Mesendoderm (in vitro differentiated cells): ENCODE results near the gene AGO1.
A peak's percentile ranks its signal among the peaks of the same experiment; 100 is the strongest.

Experiments used
- DNase-seq: peaks from one replicate; pipeline ENCODE4 v3.0.0; 2013
- H2AK5ac ChIP-seq: 2 replicates; pipeline ENCODE4 v1.6.1; 2013; ENCODE audit warnings: low read length, inconsistent platforms
- H2BK120ac ChIP-seq: 2 replicates; pipeline ENCODE4 v1.6.1; 2013; ENCODE audit warnings: low read depth, mild to moderate bottlenecking, low read length, moderate library complexity, mixed read lengths
- H2BK15ac ChIP-seq: replicated peaks from 2 replicates; pipeline ENCODE4 v1.6.1; 2013; ENCODE audit warnings: low read depth, mild to moderate bottlenecking, moderate library complexity
- H2BK5ac ChIP-seq: 2 replicates; pipeline ENCODE4 v1.6.1; 2013; ENCODE audit warnings: low read length, inconsistent platforms
- H3K18ac ChIP-seq: 2 replicates; pipeline ENCODE4 v1.6.1; 2013; ENCODE audit warnings: mild to moderate bottlenecking, low read length, mixed read lengths
- H3K23ac ChIP-seq: one replicate; pipeline ENCODE4 v1.6.1; 2013; ENCODE audit warnings: low read length
- H3K27ac ChIP-seq: 2 replicates; pipeline ENCODE4 v1.5.1; 2013; ENCODE audit warnings: low read depth, mild to moderate bottlenecking, inconsistent platforms, low read length, moderate library complexity
- H3K27me3 ChIP-seq: 2 replicates; pipeline ENCODE4 v1.6.1; 2013; ENCODE audit warnings: low read length, control low read depth, mild to moderate bottlenecking, inconsistent platforms; ENCODE audit not compliant: insufficient read depth, poor library complexity
- H3K36me3 ChIP-seq: 2 replicates; pipeline ENCODE4 v1.6.1; 2013; ENCODE audit warnings: low read length, inconsistent platforms; ENCODE audit not compliant: control insufficient read depth, insufficient read depth
- H3K4ac ChIP-seq: one replicate; pipeline ENCODE4 v1.6.1; 2013; ENCODE audit warnings: low read depth, mild to moderate bottlenecking, low read length, moderate library complexity
- H3K4me1 ChIP-seq: 2 replicates; pipeline ENCODE4 v1.6.1; 2013; ENCODE audit warnings: low read depth, low read length, inconsistent platforms; ENCODE audit not compliant: control insufficient read depth
- H3K4me2 ChIP-seq: 2 replicates; pipeline ENCODE4 v1.6.1; 2013; ENCODE audit warnings: low read length
- H3K4me3 ChIP-seq: 2 replicates; pipeline ENCODE4 v1.5.1; 2013; ENCODE audit warnings: mild to moderate bottlenecking, low read length
- H3K56ac ChIP-seq: one replicate; pipeline ENCODE4 v1.6.1; 2013; ENCODE audit warnings: low read length
- H3K79me1 ChIP-seq: 2 replicates; pipeline ENCODE4 v1.6.1; 2013; ENCODE audit warnings: low read length, inconsistent platforms
- H3K79me2 ChIP-seq: 2 replicates; pipeline ENCODE4 v1.6.1; 2013; ENCODE audit warnings: mild to moderate bottlenecking, low read length; ENCODE audit not compliant: control insufficient read depth, insufficient read depth
- H3K9ac ChIP-seq: 2 replicates; pipeline ENCODE4 v1.6.1; 2013; ENCODE audit warnings: low read length, inconsistent platforms
- H4K5ac ChIP-seq: one replicate; pipeline ENCODE4 v1.6.1; 2013; ENCODE audit warnings: low read length
- H4K8ac ChIP-seq: one replicate; pipeline ENCODE4 v1.6.1; 2013; ENCODE audit warnings: low read depth, mild to moderate bottlenecking, control low read depth, low read length, moderate library complexity
- WGBS: extraction: QIAGEN DNeasy Blood & Tissue Kit; methylation state at CpG from one replicate; pipeline ENCODE4 v1.1.7; 2013; ENCODE audit warnings: low lambda C conversion rate, missing lambda C conversion rate; ENCODE audit not compliant: insufficient coverage; ENCODE audit errors: extremely low coverage; 5-methylcytosine and 5-hydroxymethylcytosine counted together

AGO1 gene

DNA sequence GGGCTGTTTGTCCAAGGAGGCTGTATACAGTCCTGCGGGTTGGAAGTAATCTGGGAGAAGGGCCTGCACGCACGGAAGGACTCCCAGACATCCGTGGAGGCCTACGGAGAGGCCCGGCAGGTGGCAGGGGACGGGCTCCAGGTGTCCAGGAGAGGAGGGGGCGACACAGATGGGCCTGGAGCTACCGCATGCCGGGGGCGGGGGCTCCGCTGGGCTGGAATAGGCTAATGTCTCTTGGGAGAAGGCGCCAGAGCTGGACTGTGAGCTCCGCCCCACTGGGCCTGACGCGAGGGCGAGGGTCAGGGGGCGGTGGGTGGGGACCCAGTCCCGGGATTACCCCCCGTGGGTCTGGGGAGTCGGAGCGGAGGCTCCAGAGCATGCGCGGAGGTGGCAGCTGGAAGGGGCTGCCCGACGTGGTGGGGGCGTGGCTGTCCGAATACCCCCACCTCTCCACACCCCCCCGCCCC is 659 bp downstream of the AGO1 start:
- Histone ChIP-seq H3K79me1 (peaks cover 13% of the 10 kb centered on the region), H3K4me2 (peak overlapping the region; percentile 81), H3K27ac (peak overlapping the region; percentile 87), H3K23ac (no peak overlapping the region), H3K36me3 (no peaks in the 10 kb centered on the region), H2BK15ac (no peak overlapping the region), H2BK5ac (peak overlapping the region; percentile 22), H3K79me2 (peaks cover 44% of the 10 kb centered on the region), H4K8ac (no peak overlapping the region), H3K4ac (peak overlapping the region; percentile 6), H3K4me1 (peaks cover 25% of the 10 kb centered on the region), H4K5ac (no peak overlapping the region), H3K56ac (peak overlapping the region; percentile 99), H3K27me3 (no peaks in the 10 kb centered on the region), H3K9ac (peak overlapping the region; percentile 95), H2AK5ac (no peak overlapping the region), H2BK120ac (peak overlapping the region; percentile 3), H3K18ac (peak overlapping the region; percentile 45), H3K4me3 (peak overlapping the region; percentile 98)
- WGBS: no CpG with 5 or more reads among the region's 29 CpGs
- DNase-seq: peak; percentile 84

DNA sequence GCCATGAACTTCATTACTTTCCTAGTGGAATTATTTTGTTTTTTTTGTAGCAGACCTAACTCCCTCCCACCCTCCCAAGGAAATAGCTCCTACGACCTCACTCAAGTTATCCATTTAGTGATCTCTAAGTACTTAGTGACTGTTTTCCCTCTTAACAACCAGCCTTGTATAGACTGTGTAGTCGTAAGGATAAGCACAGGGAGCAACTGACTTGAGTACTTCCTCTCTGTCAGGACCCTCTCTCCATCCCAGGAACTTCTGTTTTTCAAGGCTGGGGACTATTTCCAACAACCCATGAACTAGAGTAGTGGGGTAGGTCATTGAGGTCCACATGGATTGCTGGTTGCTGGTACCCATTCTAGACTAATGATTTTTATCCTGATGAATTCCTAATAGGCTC is 1.9 kb downstream of the AGO1 start:
- DNase-seq: peak; percentile 56
- H4K8ac ChIP-seq: no peak overlapping the region
- H3K36me3 ChIP-seq: no peaks in the 10 kb centered on the region
- H2BK5ac ChIP-seq: no peak overlapping the region
- no peak overlapping the region for H3K4me2 ChIP-seq
- no peak overlapping the region for H3K23ac ChIP-seq
- peaks cover 13% of the 10 kb centered on the region for H3K79me1 ChIP-seq
- H3K9ac ChIP-seq: peak overlapping the region; percentile 3
- no CpG with 5 or more reads among the region's 2 CpGs for WGBS
- H3K79me2 ChIP-seq: peaks cover 48% of the 10 kb centered on the region
- no peak overlapping the region for H3K56ac ChIP-seq
- no peaks in the 10 kb centered on the region for H3K27me3 ChIP-seq
- no peak overlapping the region for H3K18ac ChIP-seq
- H3K27ac ChIP-seq: no peak overlapping the region
- no peak overlapping the region for H2BK15ac ChIP-seq
- no peak overlapping the region for H2BK120ac ChIP-seq
- H3K4me3 ChIP-seq: no peak overlapping the region
- H3K4ac ChIP-seq: no peak overlapping the region
- H3K4me1 ChIP-seq: peaks cover 25% of the 10 kb centered on the region
- no peak overlapping the region for H2AK5ac ChIP-seq
- H4K5ac ChIP-seq: no peak overlapping the region

- Histone ChIP-seq H3K9ac (peak overlapping the region; percentile 65), H3K18ac (no peak overlapping the region), H2AK5ac (peak overlapping the region; percentile 67), H3K4ac (peak overlapping the region; percentile 66), H3K4me2 (peak overlapping the region; percentile 61), H2BK120ac (no peak overlapping the region), H4K8ac (no peak overlapping the region), H3K79me2 (peaks cover 48% of the 10 kb centered on the region), H3K4me1 (peaks cover 25% of the 10 kb centered on the region), H3K36me3 (no peaks in the 10 kb centered on the region), H3K4me3 (no peak overlapping the region), H2BK15ac (no peak overlapping the region), H3K27ac (peak overlapping the region; percentile 86), H3K27me3 (no peaks in the 10 kb centered on the region), H3K56ac (peak overlapping the region; percentile 86), H3K23ac (no peak overlapping the region), H3K79me1 (peaks cover 13% of the 10 kb centered on the region), H2BK5ac (peak overlapping the region; percentile 9), H4K5ac (no peak overlapping the region)
- peak; percentile 98 for DNase-seq
- no CpG with 5 or more reads among the region's 4 CpGs for WGBS
These were observed 3.1 kb downstream of the AGO1 start for GRCh38 chr1:35885961-35886558.

- H3K27me3 ChIP-seq: no peaks in the 10 kb centered on the region
- H3K79me2 ChIP-seq: peaks cover 50% of the 10 kb centered on the region
- H3K56ac ChIP-seq: peak overlapping the region; percentile 86
- no peak overlapping the region for H4K8ac ChIP-seq
- H3K36me3 ChIP-seq: no peaks in the 10 kb centered on the region
- peaks cover 13% of the 10 kb centered on the region for H3K79me1 ChIP-seq
- WGBS: no CpG with 5 or more reads among the region's 3 CpGs
- peak overlapping the region; percentile 61 for H3K4me2 ChIP-seq
- no peak overlapping the region for H3K4me3 ChIP-seq
- no peak overlapping the region for H4K5ac ChIP-seq
- H3K4ac ChIP-seq: peak overlapping the region; percentile 66
- H3K27ac ChIP-seq: peak overlapping the region; percentile 80
- peaks cover 25% of the 10 kb centered on the region for H3K4me1 ChIP-seq
- H2AK5ac ChIP-seq: peak overlapping the region; percentile 98
- H2BK120ac ChIP-seq: no peak overlapping the region
- H3K9ac ChIP-seq: peak overlapping the region; percentile 65
- peak; percentile 55 for DNase-seq
- H2BK15ac ChIP-seq: no peak overlapping the region
- H2BK5ac ChIP-seq: peak overlapping the region; percentile 20
- H3K18ac ChIP-seq: peak overlapping the region; percentile 69
- peak overlapping the region; percentile 15 for H3K23ac ChIP-seq
These were observed 3.8 kb downstream of the AGO1 start for GRCh38 chr1:35886577-35887431.

DNA sequence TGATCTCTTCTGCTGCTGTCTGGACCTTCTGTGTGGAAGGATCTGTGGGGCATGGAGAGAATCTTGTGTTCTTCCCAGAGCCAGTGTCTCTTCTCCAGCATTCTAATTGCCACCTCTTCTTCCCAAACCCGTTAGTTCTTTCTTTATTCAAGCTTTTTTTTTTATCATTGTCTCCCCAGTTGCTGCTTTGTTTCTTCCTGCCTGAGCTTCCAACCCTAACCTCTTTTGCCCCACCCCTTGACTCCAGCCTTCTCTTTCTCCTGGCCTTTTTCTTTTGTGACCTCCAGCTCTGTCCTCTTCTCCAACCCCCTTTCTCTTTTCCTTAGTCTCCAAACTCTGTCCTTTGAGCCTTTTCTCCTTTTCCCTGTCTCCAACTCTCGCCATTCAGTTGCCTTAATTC is 4.5 kb downstream of the AGO1 start:
- Histone ChIP-seq H3K79me2 (peaks cover 52% of the 10 kb centered on the region), H4K8ac (no peak overlapping the region), H3K4me1 (peaks cover 25% of the 10 kb centered on the region), H2BK15ac (no peak overlapping the region), H4K5ac (no peak overlapping the region), H3K18ac (peak overlapping the region; percentile 69), H3K9ac (peak overlapping the region; percentile 65), H2BK120ac (no peak overlapping the region), H3K27me3 (no peaks in the 10 kb centered on the region), H3K36me3 (peaks cover 2% of the 10 kb centered on the region), H2BK5ac (peak overlapping the region; percentile 20), H3K79me1 (peaks cover 13% of the 10 kb centered on the region), H3K4me2 (peak overlapping the region; percentile 61), H3K23ac (no peak overlapping the region), H2AK5ac (peak overlapping the region; percentile 60), H3K56ac (peak overlapping the region; percentile 86), H3K4ac (no peak overlapping the region), H3K4me3 (no peak overlapping the region), H3K27ac (peak overlapping the region; percentile 16)
- DNase-seq: no peak
- WGBS: no CpG with 5 or more reads among the region's 2 CpGs
